NCI-H187 treated with DMSO at 0.1 percent for 48 hours (cell line): Measurements from ENCODE around the gene CPT1C.

Experiments used
- DNase-seq: peaks from one replicate; lab custom pipeline; 2025; lab: John Stamatoyannopoulos, UW

Gene CPT1C

GRCh38 chr19:49758292-49758691, 67.4 kb downstream of the CPT1C start:
- DNase-seq, result no peak

GRCh38 chr19:49761249-49761624, 70.3 kb downstream of the CPT1C start:
- no peak for DNase-seq

- no peak for DNase-seq
These were observed 70.9 kb downstream of the CPT1C start for GRCh38 chr19:49761625-49762311.

GRCh38 chr19:49763230-49763629, 72.3 kb downstream of the CPT1C start, which contains the start of gene TSKS:
TSS of gene TSKS (minus strand) at chr19:49763306. CDS start at chr19:49763247, 59 bp downstream.
- DNase-seq, result no peak
